ENCODE data around the gene RAB40A. TPM values are rescaled to one million over a fixed set of nuclear protein-coding genes. Genes with fewer than 3 reads are reported as not detected.

The RAB40A gene
- total RNA-seq, 1 donor from 2014 or later: 0.36 TPM

DNA sequence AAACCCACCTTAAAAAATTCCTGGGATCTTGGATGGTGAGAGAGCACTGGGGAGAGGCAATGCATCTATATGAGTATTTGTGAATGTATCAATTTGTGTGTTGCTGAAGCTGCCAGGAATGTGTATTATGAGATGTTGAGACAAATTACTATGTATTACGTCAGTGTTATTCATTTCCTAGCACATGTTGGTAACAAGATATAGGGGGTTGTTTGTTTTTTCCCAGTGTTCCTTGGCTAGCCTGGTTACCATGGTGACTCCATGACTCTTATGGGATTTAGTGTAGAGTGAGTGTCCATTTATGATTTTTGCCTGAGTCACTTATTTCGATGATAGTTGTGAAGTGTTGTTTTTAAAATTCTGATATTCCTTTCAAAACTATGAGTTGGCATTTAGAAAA, 65.6 kb downstream of the RAB40A start:
- H3K36me3 Mint-ChIP-seq (ENCODE audit: low read depth, unreplicated experiment): no peaks in the 10 kb centered on the region
- DNase-seq (ENCODE audit: low spot score): no peak
- no peaks in the 10 kb centered on the region for H3K9me3 Mint-ChIP-seq (ENCODE audit: unreplicated experiment)
- H3K27me3 Mint-ChIP-seq (ENCODE audit: unreplicated experiment): no peaks in the 10 kb centered on the region
- no peak overlapping the region for H3K4me3 Mint-ChIP-seq (ENCODE audit: unreplicated experiment)
- no peaks in the 10 kb centered on the region for H3K4me1 Mint-ChIP-seq (ENCODE audit: unreplicated experiment)
- TF ChIP-seq, protein P1, sequence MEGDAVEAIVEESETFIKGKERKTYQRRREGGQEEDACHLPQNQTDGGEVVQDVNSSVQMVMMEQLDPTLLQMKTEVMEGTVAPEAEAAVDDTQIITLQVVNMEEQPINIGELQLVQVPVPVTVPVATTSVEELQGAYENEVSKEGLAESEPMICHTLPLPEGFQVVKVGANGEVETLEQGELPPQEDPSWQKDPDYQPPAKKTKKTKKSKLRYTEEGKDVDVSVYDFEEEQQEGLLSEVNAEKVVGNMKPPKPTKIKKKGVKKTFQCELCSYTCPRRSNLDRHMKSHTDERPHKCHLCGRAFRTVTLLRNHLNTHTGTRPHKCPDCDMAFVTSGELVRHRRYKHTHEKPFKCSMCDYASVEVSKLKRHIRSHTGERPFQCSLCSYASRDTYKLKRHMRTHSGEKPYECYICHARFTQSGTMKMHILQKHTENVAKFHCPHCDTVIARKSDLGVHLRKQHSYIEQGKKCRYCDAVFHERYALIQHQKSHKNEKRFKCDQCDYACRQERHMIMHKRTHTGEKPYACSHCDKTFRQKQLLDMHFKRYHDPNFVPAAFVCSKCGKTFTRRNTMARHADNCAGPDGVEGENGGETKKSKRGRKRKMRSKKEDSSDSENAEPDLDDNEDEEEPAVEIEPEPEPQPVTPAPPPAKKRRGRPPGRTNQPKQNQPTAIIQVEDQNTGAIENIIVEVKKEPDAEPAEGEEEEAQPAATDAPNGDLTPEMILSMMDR (IDR thresholded peaks at IDR 0.05; ENCODE audit: unreplicated experiment): no peak
- H3K27ac Mint-ChIP-seq (ENCODE audit: unreplicated experiment): no peak overlapping the region

Other genes starting within 250 kb of the RAB40A start
- 3.0 TPM for gene TCEAL5, start 242.7 kb downstream of the RAB40A start, total RNA-seq (ENCODE audit: unreplicated experiment)
- gene BEX2, start 208.5 kb downstream of the RAB40A start, total RNA-seq (ENCODE audit: unreplicated experiment): 50.4 TPM
- 23.7 TPM for gene TCEAL7, start 189.2 kb downstream of the RAB40A start, total RNA-seq (ENCODE audit: unreplicated experiment)
- 126 TPM for gene TCEAL9, start 163.0 kb downstream of the RAB40A start, total RNA-seq (ENCODE audit: unreplicated experiment)
- gene BEX3, start 143.0 kb downstream of the RAB40A start, total RNA-seq (ENCODE audit: unreplicated experiment): 313 TPM
- 95.5 TPM for gene TCEAL4, start 66.0 kb upstream of the RAB40A start, total RNA-seq (ENCODE audit: unreplicated experiment)
- gene TCEAL3, start 88.5 kb upstream of the RAB40A start, total RNA-seq (ENCODE audit: unreplicated experiment): 12.2 TPM
- 12.5 TPM for gene TCEAL1, start 109.5 kb upstream of the RAB40A start, total RNA-seq (ENCODE audit: unreplicated experiment)
- gene MORF4L2, start 167.2 kb upstream of the RAB40A start, total RNA-seq (ENCODE audit: unreplicated experiment): 362 TPM
- not detected for gene TMEM31, start 191.4 kb upstream of the RAB40A start, total RNA-seq (ENCODE audit: unreplicated experiment)